Stimulated activated CD8-positive, alpha-beta memory T cell treated with anti-CD3 and anti-CD28 coated beads, Interleukin-4, amount 100 ng/mL, for 4 hours (primary cell): ENCODE measurements around the gene CACTIN.
A peak's percentile ranks its signal among the peaks of the same experiment; 100 is the strongest.

Experiments used
- DNase-seq, 2 donors: peaks; one replicate each; pipeline ENCODE4 v3.0.0-alpha.2; 2020; ENCODE audit warnings: low read depth in 2 of 2, low spot score in 1 of 2

The CACTIN gene

DNA sequence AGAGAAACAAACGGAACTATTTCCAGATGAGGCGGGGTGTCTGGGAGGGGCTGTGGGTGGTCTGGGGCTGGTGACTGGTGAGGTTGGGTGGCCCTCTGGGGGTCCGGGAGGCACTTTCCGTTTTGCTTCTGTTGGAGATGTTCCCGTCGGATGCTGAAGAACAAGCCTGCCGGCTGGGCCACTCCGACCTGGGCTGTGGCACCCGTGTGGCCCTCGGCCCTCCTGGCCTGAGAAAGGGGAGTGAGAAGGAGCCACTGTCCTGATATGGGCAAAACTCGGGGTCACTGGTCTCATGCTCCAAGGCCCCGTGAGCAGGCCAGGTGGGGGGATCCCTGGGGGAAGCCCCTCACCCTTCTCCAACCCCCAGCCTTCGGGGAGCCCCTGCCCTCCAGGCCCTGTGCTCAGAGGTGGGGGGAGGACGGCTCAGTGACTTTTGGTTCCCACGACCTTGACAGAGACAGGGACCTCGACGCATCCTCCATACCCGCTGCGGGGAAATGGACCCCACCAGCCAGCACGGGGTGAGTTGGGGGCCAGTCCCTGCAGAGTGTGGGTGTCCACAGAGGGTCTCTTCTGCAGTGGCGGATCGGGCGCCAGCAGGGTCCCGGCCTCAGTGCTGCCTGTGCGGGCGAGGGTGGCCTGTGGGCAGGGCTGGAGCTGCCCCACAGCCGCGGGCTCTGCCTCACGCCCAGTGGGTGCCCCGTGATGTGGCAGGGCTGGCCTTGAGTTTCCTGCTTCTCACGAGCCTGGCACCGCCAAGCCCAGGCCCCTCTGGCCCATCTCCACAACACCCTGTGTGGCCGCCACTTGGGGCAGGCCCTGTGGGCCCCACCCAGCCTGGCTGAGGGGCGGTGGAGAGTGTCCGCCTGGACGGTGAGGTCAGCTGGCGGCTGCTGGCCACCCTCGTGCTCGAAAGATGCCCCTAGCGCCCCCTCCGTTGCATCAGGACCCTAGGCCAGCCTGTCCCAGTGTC, 15.6 kb downstream of the CACTIN start:
- DNase-seq: no peak

DNA sequence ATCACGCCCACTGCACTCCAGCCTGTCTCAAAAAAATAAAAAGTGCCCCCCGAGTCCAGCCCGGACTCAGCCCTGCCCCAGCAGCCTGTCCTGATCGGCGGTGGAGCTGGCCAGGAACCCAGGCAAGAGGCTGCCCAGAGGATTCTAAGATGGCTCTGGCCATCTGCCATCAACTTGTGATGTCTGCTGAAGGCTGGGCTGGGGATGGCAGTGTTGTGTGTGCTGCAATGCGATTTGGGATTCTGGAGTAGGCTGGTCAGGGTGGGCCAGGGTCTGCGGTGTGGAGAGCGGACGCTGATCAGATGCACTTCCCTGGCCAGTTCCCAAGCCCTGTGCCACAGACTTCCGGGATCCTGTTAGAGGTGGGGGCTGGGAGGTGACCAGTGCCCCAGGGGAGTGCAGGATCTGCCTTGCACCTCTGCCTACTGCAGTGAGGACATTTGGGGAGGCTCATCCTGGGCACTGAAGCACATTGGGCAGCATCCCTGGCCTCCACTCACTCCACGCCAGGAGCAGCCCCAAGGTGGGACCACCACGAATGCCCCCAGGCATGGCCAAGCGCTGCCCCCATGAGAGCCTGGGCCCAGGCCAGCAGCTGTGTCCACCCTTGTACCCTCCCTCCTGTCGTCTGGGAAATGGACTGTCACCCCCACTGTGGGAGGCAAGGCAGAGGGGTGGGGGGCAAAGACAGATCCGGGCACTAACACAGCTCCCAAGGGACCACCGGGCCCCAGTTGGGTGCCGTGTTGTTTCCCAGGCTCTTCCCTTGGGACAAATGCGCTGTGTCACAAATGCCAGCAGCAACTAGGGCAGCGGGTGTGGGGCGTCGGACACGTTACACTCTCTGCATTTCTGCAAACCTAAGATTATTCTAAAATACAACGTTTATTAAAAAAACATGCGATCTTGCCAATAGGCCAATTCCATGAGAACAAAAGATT, 16.5 kb downstream of the CACTIN start:
- no peak for DNase-seq

- DNase-seq: no peak
Measured at GRCh38 chr19:3608750-3609322, 17.8 kb downstream of the CACTIN start.

GRCh38 chr19:3608079-3608641, 18.4 kb downstream of the CACTIN start:
- DNase-seq: no peak

GRCh38 chr19:3607303-3608078, 19.1 kb downstream of the CACTIN start:
- DNase-seq: no peak

GRCh38 chr19:3606690-3607289, 19.8 kb downstream of the CACTIN start, which contains the start of gene TBXA2R:
Gene TBXA2R (minus strand): TSS chr19:3606875. CDS start chr19:3600634, 6,241 bp downstream.
- DNase-seq: peak; percentile 27 to 43

- DNase-seq: no peak
Measured at GRCh38 chr19:3606174-3606689, 20.4 kb downstream of the CACTIN start.

DNA sequence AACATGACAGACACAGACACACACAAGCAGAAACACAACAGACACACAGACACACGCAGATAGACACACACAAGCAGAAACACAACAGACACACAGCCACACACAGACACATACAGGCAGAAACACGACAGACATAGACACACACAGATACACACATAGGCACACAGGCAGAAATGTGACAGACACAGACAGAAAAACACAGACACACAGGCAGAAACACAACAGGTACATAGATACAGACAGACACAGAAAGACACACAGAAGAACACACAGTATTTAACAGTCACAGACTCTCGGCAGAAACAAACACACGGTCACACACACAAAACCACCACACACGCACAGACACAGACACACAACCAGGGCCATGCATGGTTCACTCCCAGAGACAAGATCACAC, 20.8 kb downstream of the CACTIN start:
- DNase-seq: no peak

GRCh38 chr19:3605361-3605760, 21.2 kb downstream of the CACTIN start:
- no peak for DNase-seq

DNA sequence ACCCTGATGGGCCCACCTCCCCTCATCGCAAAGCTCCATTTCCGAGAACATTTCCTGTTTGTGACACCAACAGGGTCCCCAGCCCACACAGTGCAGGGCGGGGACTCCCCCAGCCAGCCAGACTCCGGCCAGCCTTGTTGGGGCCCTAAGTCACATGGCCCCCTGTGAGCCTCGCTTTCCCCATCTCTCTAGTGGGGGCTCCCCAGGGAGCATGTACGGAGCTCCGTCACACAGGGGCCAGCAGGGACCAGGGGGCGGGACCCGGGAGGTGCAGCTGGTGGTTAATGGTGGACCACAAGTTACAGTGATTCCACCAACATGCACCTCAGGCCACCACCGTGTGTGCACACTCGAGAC, 21.6 kb downstream of the CACTIN start:
- DNase-seq: no peak

DNA sequence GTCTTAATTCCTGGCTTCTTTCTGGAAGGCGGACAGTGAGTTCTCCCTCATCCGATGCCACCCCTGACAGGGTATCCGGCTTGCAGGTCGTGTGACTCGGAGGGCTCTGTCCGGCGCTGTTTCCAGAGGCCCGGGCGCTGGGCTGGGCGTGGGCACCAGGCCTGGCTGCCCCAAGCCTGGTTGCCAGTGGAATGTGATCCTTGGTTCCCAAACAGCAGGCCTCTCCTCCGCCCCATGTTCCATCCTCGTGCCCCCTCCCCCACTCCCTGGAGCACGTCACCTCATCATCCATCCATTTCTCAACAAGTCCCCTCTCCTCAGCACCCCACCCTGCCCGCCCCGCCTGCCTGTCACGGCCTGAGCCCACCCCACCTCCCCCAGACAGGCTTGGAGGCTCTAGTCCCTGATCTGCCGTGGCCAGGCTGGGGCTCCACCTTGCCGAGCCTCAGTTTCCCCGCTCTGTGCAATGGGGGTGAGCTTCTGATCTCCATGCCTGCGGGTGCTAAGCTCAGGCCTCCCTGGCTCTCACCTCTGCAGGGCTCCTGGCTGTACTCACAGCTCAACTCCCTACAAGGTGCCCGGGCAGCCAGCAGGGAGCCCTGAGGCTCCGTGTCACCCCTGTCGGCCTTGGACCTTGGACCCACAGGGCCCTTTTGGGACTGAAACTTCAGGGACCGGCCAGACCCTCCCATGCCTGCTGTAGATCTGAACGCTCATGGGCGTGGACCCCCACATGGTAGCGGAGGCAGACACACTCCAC, 22.2 kb downstream of the CACTIN start:
- DNase-seq: no peak

DNA sequence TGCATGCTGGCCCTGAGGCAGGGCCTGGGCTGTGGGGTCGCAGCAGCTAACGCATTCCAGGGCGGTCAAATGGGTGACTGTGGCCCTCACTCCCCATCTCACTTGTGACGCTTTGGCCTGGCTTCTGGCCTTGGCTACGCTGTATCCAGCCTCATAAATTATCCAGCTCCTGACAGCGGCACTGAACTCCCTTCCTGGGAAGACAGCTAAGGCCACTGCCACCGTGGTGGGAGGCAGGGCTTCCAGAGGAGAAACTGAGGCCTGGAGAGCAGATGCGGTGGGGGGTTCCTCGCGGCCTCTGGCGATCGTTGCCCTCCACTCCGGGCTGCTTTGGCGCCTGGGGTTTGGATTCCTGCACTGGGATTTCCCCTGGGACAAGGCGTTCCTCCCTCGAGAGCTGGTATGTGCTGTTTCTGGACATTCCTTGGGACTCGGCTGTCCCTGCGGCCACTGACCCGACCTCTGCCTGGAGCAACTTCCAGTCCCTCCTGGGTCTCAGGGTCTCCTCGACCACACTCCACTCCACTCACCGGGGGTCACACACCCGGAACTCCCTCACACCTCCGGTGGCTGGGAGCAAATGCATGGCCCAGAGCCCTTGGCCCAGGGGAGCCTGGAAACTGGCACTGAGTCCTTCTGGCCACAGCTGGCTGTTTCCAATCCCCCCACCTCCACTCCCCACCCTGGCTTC, 23.3 kb downstream of the CACTIN start:
- no peak for DNase-seq

DNA sequence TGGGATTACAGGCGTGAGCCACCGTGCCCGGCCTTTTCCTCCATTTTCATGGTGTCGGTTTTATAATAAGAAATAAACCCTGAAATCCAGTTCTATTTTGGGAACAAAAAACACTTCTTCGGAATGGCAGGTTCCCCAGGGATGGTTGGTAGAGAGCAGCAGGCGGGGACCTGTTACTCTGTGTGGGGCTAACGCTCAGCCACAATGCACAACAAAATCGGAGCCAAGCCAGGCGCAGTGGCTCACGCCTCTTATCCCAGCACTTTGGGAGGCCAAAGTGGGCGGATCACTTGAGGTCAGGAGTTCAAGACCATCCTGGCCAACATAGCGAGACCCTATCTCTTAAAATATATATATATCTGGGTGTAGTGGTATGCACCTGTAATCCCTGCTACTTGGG, 25.6 kb downstream of the CACTIN start:
- DNase-seq: no peak

- no peak for DNase-seq
Measured at GRCh38 chr19:3599776-3600187, 26.8 kb downstream of the CACTIN start.

DNA sequence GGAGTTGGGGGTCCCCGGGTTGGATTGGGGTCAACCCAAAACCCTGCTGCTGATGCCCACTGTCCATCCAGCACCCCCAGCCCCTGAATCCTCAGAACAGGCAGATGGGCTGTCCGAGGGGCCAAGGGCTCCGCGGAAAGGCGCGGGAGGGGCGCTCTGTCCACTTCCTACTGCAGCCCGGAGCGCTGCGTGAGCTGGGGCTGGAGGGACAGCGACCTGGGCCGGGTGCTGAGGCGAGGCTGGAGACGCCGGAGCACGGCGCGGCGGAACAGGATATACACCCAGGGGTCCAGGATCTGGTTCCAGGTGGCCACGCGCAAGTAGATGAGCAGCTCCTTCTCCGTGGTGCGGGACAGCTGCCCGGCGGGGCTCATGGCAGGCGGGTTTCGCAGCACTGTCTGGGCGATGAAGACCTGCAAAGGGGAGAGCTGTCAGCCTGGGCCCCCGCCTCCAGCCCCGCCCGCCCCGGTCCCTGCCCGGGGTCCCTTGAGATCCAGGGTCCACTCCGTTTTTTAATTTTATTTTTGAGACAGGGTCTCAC, 31.0 kb downstream of the CACTIN start:
- DNase-seq: no peak

- DNase-seq: no peak
Measured at GRCh38 chr19:3593156-3593555, 33.4 kb downstream of the CACTIN start.

DNA sequence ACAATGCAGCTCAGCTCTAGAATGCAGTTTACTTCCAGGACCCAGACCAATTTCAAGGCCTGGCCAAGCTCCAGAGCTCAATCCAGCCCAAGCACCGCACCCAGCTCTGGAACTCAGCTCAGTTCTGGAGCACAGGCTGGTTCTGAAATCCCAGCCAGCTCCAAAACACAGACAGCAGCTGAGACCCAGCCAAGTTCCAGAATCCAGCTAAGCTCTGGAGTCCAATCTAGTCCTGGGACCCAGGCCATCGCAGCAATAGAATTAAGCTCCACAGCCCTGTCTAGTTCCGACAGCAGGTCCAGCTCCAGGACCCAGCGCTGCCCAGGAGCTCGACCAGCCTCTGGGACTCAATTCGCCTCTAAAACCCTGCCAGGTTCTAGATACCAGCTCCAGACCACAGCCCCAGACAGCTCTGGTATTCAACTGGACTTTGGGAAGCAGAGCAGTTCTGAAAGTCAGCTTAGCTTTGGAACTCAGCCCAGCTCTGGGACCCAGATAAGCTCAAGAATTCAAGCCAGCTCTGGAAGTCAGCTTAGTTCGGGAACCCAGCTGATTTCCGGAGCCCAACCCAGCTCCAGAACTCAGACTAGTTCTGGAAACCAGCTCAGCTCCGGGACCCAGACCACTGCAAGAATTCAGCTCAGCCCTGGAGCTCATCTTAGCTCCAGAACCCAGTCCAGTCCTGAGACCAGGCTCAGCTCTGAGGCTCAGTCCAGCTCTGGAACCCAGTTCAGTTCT, 34.5 kb downstream of the CACTIN start:
- DNase-seq: no peak
